IMR-90 (cell line): ENCODE results near the gene PTPRN2. TPM values are rescaled to one million over a fixed set of nuclear protein-coding genes. Genes with fewer than 3 reads are reported as not detected.

Experiments used
- ATAC-seq: fragments of 200-7000 bp; cut with Tn5 transposase; 2 replicates; pipeline ENCODE4 v1.9.1; 2020; ENCODE audit warnings: low read depth, mild to moderate bottlenecking, moderate library complexity
- BruUV-seq: library from RNA; stranded (reverse); fragments of 400-500 nt; replicated peaks from 2 replicates; lab custom pipeline; 2021; lab: Mats Ljungman, UMichigan
- CTCF ChIA-PET: fragments of 300-600 bp; formaldehyde crosslinking; extraction: SDS; loops from one replicate; lab custom pipeline; 2021; ENCODE audit warnings: antibody characterized with exemption; lab: Yijun Ruan, JAX
- POLR2A ChIA-PET: fragments of 300-600 bp; sonication (Branson Sonifier 250); formaldehyde crosslinking; loops from one replicate; lab custom pipeline; 2022; ENCODE audit warnings: antibody characterized with exemption; ENCODE audit not compliant: unreplicated experiment; lab: Charles Lee
- DNase-seq: peaks from one replicate; pipeline ENCODE4 v3.0.0; 2013
- H2AFZ ChIP-seq: replicated peaks from 2 replicates; pipeline ENCODE3; 2013; ENCODE audit warnings: low read length, mild to moderate bottlenecking; ENCODE audit not compliant: poor library complexity
- H2AK5ac ChIP-seq: 2 replicates; pipeline ENCODE4 v1.6.1; 2013; ENCODE audit warnings: low read depth, low read length, inconsistent platforms
- H2AK9ac ChIP-seq: replicated peaks from 2 replicates; pipeline ENCODE3; 2013; ENCODE audit warnings: mild to moderate bottlenecking, low read depth, low read length, moderate library complexity; ENCODE audit not compliant: poor library complexity
- H2BK120ac ChIP-seq: 2 replicates; pipeline ENCODE4 v1.6.1; 2013; ENCODE audit warnings: low read depth, low read length, inconsistent platforms
- H2BK15ac ChIP-seq: 3 replicates; pipeline ENCODE4 v1.6.1; 2013; ENCODE audit warnings: low read depth, low read length, inconsistent platforms
- H2BK20ac ChIP-seq: 2 replicates; pipeline ENCODE4 v1.6.1; 2013; ENCODE audit warnings: low read depth, mild to moderate bottlenecking, inconsistent platforms, low read length, moderate library complexity
- H2BK5ac ChIP-seq: 2 replicates; pipeline ENCODE4 v1.6.1; 2013; ENCODE audit warnings: mild to moderate bottlenecking, low read depth, low read length, inconsistent platforms; ENCODE audit not compliant: poor library complexity, severe bottlenecking
- H3K14ac ChIP-seq: replicated peaks from 2 replicates; pipeline ENCODE4 v1.6.1; 2013; ENCODE audit warnings: low read depth, low read length, inconsistent platforms
- H3K18ac ChIP-seq: 2 replicates; pipeline ENCODE4 v1.6.1; 2013; ENCODE audit warnings: low read depth, low read length, control low read depth
- H3K23ac ChIP-seq: 2 replicates; pipeline ENCODE4 v1.6.1; 2013; ENCODE audit warnings: low read depth, low read length, inconsistent platforms
- H3K27ac ChIP-seq: 2 replicates; pipeline ENCODE4 v1.5.1; 2013; ENCODE audit warnings: mild to moderate bottlenecking, control low read depth, low read length; ENCODE audit not compliant: insufficient read depth
- H3K27me3 ChIP-seq: 2 replicates; pipeline ENCODE4 v1.6.1; 2013; ENCODE audit warnings: low read length; ENCODE audit not compliant: control insufficient read depth, insufficient read depth
- H3K36me3 ChIP-seq: 2 replicates; pipeline ENCODE4 v1.6.1; 2013; ENCODE audit warnings: low read length, mixed read lengths; ENCODE audit not compliant: control insufficient read depth, insufficient read depth
- H3K4ac ChIP-seq: 2 replicates; pipeline ENCODE4 v1.6.1; 2013; ENCODE audit warnings: low read depth, low read length, inconsistent platforms
- H3K4me1 ChIP-seq: 2 replicates; pipeline ENCODE4 v1.6.1; 2013; ENCODE audit warnings: low read length, mixed read lengths; ENCODE audit not compliant: control insufficient read depth, insufficient read depth
- H3K4me2 ChIP-seq: 2 replicates; pipeline ENCODE4 v1.6.1; 2013; ENCODE audit warnings: low read depth, mild to moderate bottlenecking, control low read depth, low read length, moderate library complexity
- H3K4me3 ChIP-seq: 2 replicates; pipeline ENCODE4 v1.5.1; 2013; ENCODE audit warnings: low read depth, mild to moderate bottlenecking, control low read depth, low read length, moderate library complexity; ENCODE audit not compliant: insufficient read depth
- H3K56ac ChIP-seq: 2 replicates; pipeline ENCODE4 v1.6.1; 2013; ENCODE audit warnings: low read length, inconsistent platforms; ENCODE audit not compliant: insufficient read depth; ENCODE audit errors: extremely low read depth
- H3K79me1 ChIP-seq, 2 experiments: 2 replicates each; pipeline ENCODE4 v1.6.1; 2013; ENCODE audit warnings: low read length in 2 of 2, inconsistent platforms in 1 of 2, low read depth in 1 of 2
- H3K9ac ChIP-seq: 2 replicates; pipeline ENCODE4 v1.6.1; 2013; ENCODE audit warnings: low read depth, low read length, control low read depth
- H3K9me1 ChIP-seq: 2 replicates; pipeline ENCODE4 v1.6.1; 2013; ENCODE audit warnings: low read length, inconsistent platforms; ENCODE audit not compliant: insufficient read depth
- H3K9me3 ChIP-seq: 2 replicates; pipeline ENCODE4 v1.6.1; 2013; ENCODE audit warnings: low read length; ENCODE audit not compliant: control insufficient read depth, insufficient read depth
- H4K20me1 ChIP-seq: 2 replicates; pipeline ENCODE4 v1.6.1; 2013; ENCODE audit warnings: low read length, inconsistent platforms; ENCODE audit not compliant: insufficient read depth
- H4K5ac ChIP-seq: 2 replicates; pipeline ENCODE4 v1.6.1; 2013; ENCODE audit warnings: mild to moderate bottlenecking, low read depth, low read length, control low read depth
- H4K8ac ChIP-seq, 2 experiments: 2 replicates each; pipeline ENCODE4 v1.6.1; 2013; ENCODE audit warnings: low read depth in 2 of 2, low read length in 2 of 2, control low read depth in 1 of 2, inconsistent platforms in 1 of 2
- H4K91ac ChIP-seq: 2 replicates; pipeline ENCODE4 v1.6.1; 2013; ENCODE audit warnings: low read depth, low read length, inconsistent platforms; ENCODE audit not compliant: insufficient read depth
- BHLHE40 ChIP-seq: fragments of 150-350 bp; IDR thresholded peaks from 2 replicates; pipeline ENCODE4 v1.6.1; 2016; ENCODE audit warnings: mild to moderate bottlenecking, low read depth, low read length
- CEBPB ChIP-seq: IDR thresholded peaks from 2 replicates; pipeline ENCODE4 v1.6.1; 2012; ENCODE audit warnings: low read depth, low read length, improper control_type of control experiment
- MXI1 ChIP-seq: IDR thresholded peaks from 2 replicates; pipeline ENCODE4 v1.6.1; 2012; ENCODE audit warnings: low read depth, mild to moderate bottlenecking, low read length, moderate library complexity, borderline replicate concordance
- NFE2L2 ChIP-seq: fragments of 150-350 bp; IDR thresholded peaks from 2 replicates; pipeline ENCODE4 v1.6.1; 2016; ENCODE audit warnings: low read depth, mild to moderate bottlenecking, low read length
- RAD21 ChIP-seq: IDR thresholded peaks from 2 replicates; pipeline ENCODE4 v1.6.1; 2012; ENCODE audit warnings: low read length, improper control_type of control experiment
- WGBS, 2 experiments: methylation state at CpG; one replicate each; pipeline versions ENCODE4 v1.1.5 to v1.1.7; 2013; ENCODE audit warnings: missing lambda C conversion rate in 2 of 2; ENCODE audit not compliant: insufficient read length in 1 of 2; ENCODE audit errors: extremely low coverage in 2 of 2; 5-methylcytosine and 5-hydroxymethylcytosine counted together
- dilution Hi-C: fragments of 300-500 bp; cut with HindIII; formaldehyde crosslinking; loops from one replicate; pipeline ENCODE4 v1.14.3; 2018; ENCODE audit warnings: low sequenced_read_pairs; ENCODE audit not compliant: unreplicated experiment
- in situ Hi-C: fragments of 300-500 bp; cut with MboI; formaldehyde crosslinking; loops from 3 replicates; pipeline ENCODE4 v1.14.3; 2019; ENCODE audit warnings: low sequenced_read_pairs, inconsistent platforms, mixed read lengths
- intact Hi-C: fragments of 100-400 bp; cut with micrococcal nuclease; formaldehyde crosslinking; loops from 2 replicates; pipeline ENCODE4 v1.10.0; 2022
- polyA plus RNA-seq, 3 experiments: library from polyadenylated mRNA; depleted of rRNA; stranded (reverse); fragments of >200 nt; gene quantifications; 2 replicates each; pipeline ENCODE4 v1.2.3, GENCODE V29; 2012; ENCODE audit warnings: low replicate concordance in 1 of 3
- total RNA-seq: library from RNA; depleted of rRNA; stranded (reverse); fragments of >200 nt; gene quantifications from 2 replicates; pipeline ENCODE4 v1.2.3, GENCODE V29; 2012
- TF ChIP-seq, protein P1 (sequence below): conservative IDR thresholded peaks from 2 replicates; pipeline ENCODE4 v1.5.1; 2012; ENCODE audit warnings: mild to moderate bottlenecking, low read depth, low read length, improper control_type of control experiment

PTPRN2 gene
- total and polyA plus RNA-seq, 2 of the 4 experiments (the other 2 are of a cell fraction) = 0.03 TPM; not detected in 1

- Histone ChIP-seq H3K18ac (no peak overlapping the region), H3K9ac (no peak overlapping the region), H3K9me1 (no peaks in the 10 kb centered on the region), H3K4me2 (no peak overlapping the region), H3K36me3 (no peaks in the 10 kb centered on the region), H3K27me3 (no peaks in the 10 kb centered on the region), H3K4me3 (no peak overlapping the region), H4K91ac (no peak overlapping the region), H3K56ac (no peak overlapping the region), H4K5ac (no peak overlapping the region), H2BK15ac (no peak overlapping the region), H3K9me3 (peaks cover 49% of the 10 kb centered on the region), H3K79me1 (no peaks in the 10 kb centered on the region), H3K4me1 (no peaks in the 10 kb centered on the region), H2BK20ac (no peak overlapping the region), H3K14ac (no peak overlapping the region), H4K20me1 (no peaks in the 10 kb centered on the region), H2BK120ac (no peak overlapping the region), H4K8ac (no peak overlapping the region), H3K4ac (no peak overlapping the region), H2AFZ (no peak overlapping the region), H2AK5ac (no peak overlapping the region), H3K23ac (no peak overlapping the region), H2AK9ac (no peak overlapping the region), H3K27ac (no peak overlapping the region), H2BK5ac (no peak overlapping the region)
- CTCF ChIA-PET = no interaction called here
- intact Hi-C loops = no loop called here
- no peak for DNase-seq
- in situ Hi-C loops = no loop called here
- dilution Hi-C loops = no loop called here
- 81% methylated on average over 4 of the region's 12 CpGs; no CpG with 5 or more reads in 1 of the 2 experiments for WGBS, 2 experiments
- POLR2A ChIA-PET = no interaction called here
- TF ChIP-seq NFE2L2 = no peak
- no peak for TF ChIP-seq BHLHE40
- no peak for TF ChIP-seq RAD21
- no peak for TF ChIP-seq CEBPB
- TF ChIP-seq, protein P1, sequence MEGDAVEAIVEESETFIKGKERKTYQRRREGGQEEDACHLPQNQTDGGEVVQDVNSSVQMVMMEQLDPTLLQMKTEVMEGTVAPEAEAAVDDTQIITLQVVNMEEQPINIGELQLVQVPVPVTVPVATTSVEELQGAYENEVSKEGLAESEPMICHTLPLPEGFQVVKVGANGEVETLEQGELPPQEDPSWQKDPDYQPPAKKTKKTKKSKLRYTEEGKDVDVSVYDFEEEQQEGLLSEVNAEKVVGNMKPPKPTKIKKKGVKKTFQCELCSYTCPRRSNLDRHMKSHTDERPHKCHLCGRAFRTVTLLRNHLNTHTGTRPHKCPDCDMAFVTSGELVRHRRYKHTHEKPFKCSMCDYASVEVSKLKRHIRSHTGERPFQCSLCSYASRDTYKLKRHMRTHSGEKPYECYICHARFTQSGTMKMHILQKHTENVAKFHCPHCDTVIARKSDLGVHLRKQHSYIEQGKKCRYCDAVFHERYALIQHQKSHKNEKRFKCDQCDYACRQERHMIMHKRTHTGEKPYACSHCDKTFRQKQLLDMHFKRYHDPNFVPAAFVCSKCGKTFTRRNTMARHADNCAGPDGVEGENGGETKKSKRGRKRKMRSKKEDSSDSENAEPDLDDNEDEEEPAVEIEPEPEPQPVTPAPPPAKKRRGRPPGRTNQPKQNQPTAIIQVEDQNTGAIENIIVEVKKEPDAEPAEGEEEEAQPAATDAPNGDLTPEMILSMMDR = no peak
- no peak for TF ChIP-seq MXI1
- no peak for ATAC-seq
- BruUV-seq = no TSS peak
These were observed 341.9 kb downstream of the PTPRN2 start for GRCh38 chr7:158245724-158246041.
